GM12878 (cell line): ENCODE measurements around the gene MPZL1.

ENCODE experiments used
- CTCF ChIP-seq, 3 experiments: IDR thresholded peaks in 2 of 3; conservative IDR thresholded peaks in 1 of 3; 2 replicates each; pipeline ENCODE4 v1.5.1; 2011; ENCODE audit warnings: low read depth in 3 of 3, low read length in 3 of 3, mild to moderate bottlenecking in 3 of 3, control low read depth in 2 of 3, moderate library complexity in 2 of 3, inconsistent platforms in 1 of 3, mixed read lengths in 1 of 3; ENCODE audit not compliant: control insufficient read depth in 2 of 3, insufficient read depth in 1 of 3; ENCODE audit errors: extremely low read depth in 1 of 3
- SIN3A ChIP-seq: IDR thresholded peaks from 2 replicates; pipeline ENCODE4 v1.6.1; 2012; ENCODE audit warnings: low read depth, low read length, improper control_type of control experiment
- ZBTB33 ChIP-seq: fragments of 450-650 bp; IDR thresholded peaks from 2 replicates; pipeline ENCODE4 v1.6.1; 2017; ENCODE audit warnings: mild to moderate bottlenecking

GRCh38 chr1:167706363-167706762 lies 15.4 kb upstream of the MPZL1 start:
- no peak for TF ChIP-seq SIN3A
- no peak for TF ChIP-seq CTCF (IDR thresholded peaks at IDR 0.05 in 2 of 3, conservative IDR thresholded peaks at IDR 0.05 in 1 of 3; ENCODE audit: control insufficient read depth in 2 of 3, extremely low read depth in 1 of 3, insufficient read depth in 1 of 3, low read depth in 3 of 3, low read length in 3 of 3)
- TF ChIP-seq ZBTB33: no peak
